Measurements from ENCODE around the gene C11orf86. TPM values are rescaled to one million over a fixed set of nuclear protein-coding genes. Genes with fewer than 3 reads are reported as not detected.

C11orf86 gene
- total RNA-seq, 1 experiment from 2014 or later = 0.25 TPM

DNA sequence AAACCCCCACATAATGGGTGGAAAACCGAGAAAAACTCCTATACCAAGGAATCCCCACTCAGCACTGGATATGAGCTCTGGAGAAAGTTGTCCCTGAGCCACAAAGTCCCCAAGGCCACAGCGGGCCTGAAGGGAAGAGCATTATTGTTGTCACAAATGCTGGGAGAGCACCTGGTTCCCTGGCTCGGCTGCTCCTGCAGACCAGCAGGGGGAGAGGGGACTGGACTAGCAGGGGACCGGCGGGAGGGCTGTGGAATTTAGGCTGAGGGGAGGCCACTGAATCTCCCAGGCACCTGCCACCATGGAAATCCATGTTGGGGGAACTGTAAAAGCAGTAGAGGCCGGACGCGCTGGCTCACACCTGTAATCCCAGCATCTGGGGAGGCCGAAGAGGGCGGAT lies 24.0 kb upstream of the C11orf86 start:
- TF ChIP-seq, protein P1, sequence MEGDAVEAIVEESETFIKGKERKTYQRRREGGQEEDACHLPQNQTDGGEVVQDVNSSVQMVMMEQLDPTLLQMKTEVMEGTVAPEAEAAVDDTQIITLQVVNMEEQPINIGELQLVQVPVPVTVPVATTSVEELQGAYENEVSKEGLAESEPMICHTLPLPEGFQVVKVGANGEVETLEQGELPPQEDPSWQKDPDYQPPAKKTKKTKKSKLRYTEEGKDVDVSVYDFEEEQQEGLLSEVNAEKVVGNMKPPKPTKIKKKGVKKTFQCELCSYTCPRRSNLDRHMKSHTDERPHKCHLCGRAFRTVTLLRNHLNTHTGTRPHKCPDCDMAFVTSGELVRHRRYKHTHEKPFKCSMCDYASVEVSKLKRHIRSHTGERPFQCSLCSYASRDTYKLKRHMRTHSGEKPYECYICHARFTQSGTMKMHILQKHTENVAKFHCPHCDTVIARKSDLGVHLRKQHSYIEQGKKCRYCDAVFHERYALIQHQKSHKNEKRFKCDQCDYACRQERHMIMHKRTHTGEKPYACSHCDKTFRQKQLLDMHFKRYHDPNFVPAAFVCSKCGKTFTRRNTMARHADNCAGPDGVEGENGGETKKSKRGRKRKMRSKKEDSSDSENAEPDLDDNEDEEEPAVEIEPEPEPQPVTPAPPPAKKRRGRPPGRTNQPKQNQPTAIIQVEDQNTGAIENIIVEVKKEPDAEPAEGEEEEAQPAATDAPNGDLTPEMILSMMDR (IDR thresholded peaks at IDR 0.05 in 2 of 3, conservative IDR thresholded peaks at IDR 0.05 in 1 of 3; ENCODE audit: borderline replicate concordance in 1 of 3, insufficient read depth in 1 of 3, low read depth in 2 of 3, low read length in 2 of 3) = peak in 2 of 3 experiments; percentile 20 to 28; a peak in 1 of 6 replicates
- TF ChIP-seq, protein P2, sequence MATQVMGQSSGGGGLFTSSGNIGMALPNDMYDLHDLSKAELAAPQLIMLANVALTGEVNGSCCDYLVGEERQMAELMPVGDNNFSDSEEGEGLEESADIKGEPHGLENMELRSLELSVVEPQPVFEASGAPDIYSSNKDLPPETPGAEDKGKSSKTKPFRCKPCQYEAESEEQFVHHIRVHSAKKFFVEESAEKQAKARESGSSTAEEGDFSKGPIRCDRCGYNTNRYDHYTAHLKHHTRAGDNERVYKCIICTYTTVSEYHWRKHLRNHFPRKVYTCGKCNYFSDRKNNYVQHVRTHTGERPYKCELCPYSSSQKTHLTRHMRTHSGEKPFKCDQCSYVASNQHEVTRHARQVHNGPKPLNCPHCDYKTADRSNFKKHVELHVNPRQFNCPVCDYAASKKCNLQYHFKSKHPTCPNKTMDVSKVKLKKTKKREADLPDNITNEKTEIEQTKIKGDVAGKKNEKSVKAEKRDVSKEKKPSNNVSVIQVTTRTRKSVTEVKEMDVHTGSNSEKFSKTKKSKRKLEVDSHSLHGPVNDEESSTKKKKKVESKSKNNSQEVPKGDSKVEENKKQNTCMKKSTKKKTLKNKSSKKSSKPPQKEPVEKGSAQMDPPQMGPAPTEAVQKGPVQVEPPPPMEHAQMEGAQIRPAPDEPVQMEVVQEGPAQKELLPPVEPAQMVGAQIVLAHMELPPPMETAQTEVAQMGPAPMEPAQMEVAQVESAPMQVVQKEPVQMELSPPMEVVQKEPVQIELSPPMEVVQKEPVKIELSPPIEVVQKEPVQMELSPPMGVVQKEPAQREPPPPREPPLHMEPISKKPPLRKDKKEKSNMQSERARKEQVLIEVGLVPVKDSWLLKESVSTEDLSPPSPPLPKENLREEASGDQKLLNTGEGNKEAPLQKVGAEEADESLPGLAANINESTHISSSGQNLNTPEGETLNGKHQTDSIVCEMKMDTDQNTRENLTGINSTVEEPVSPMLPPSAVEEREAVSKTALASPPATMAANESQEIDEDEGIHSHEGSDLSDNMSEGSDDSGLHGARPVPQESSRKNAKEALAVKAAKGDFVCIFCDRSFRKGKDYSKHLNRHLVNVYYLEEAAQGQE (IDR thresholded peaks at IDR 0.05; ENCODE audit: low read depth) = no peak
- no peak for TF ChIP-seq SIN3A (IDR thresholded peaks at IDR 0.05; ENCODE audit: low read depth)
- no peaks in the 10 kb centered on the region for H3K9me3 ChIP-seq (ENCODE audit: control insufficient read depth in 1 of 2, insufficient read depth in 1 of 2, low read depth in 1 of 2, low read length in 2 of 2)
- peak overlapping the region; percentile 73; the same call in 1 of the 2 replicates for H3K27ac ChIP-seq (ENCODE audit: low read depth, low read length)
- DNase-seq (ENCODE audit: low read depth, low spot score) (no peak), ATAC-seq (no peak)
- BruUV-seq (replicated peaks) = no TSS peak
- ChIA-PET POLR2A (no interaction called here), RAD21 (ENCODE audit: low non-redundant PET in 1 of 2, low total read pairs in 2 of 2, uncharacterized antibody in 2 of 2, unreplicated experiment in 2 of 2) (interaction anchor here in 1 of 2 experiments (0.6 kb wide), 1 partner anchor 152 kb away, joined by 3 read pairs; no protein-coding TSS in a partner anchor), CTCF (interaction anchor here (0.7 to 1.0 kb wide), 2 partner anchors 68 to 99 kb away, joined by 3 to 5 read pairs; no protein-coding TSS in a partner anchor)
- no peak overlapping the region for H3K4me3 ChIP-seq (replicated peaks in 1 of 2; ENCODE audit: low read depth in 1 of 2, low read length in 2 of 2)
- H2AFZ ChIP-seq (ENCODE audit: low read depth, low read length, poor library complexity, severe bottlenecking) = no peak overlapping the region
- no peak overlapping the region for H3K9ac ChIP-seq (ENCODE audit: low read length)
- H3K4me2 ChIP-seq (ENCODE audit: low read length) = no peak overlapping the region
- no peaks in the 10 kb centered on the region for H4K20me1 ChIP-seq (ENCODE audit: insufficient read depth)
- H3K9me2 ChIP-seq (ENCODE audit: insufficient read depth) = no peaks in the 10 kb centered on the region
- intact Hi-C loops (cut with micrococcal nuclease) = loop anchor here (10.0 kb wide), 1 partner anchor 66 kb away; no protein-coding TSS in a partner anchor
- no peaks in the 10 kb centered on the region for H3K79me2 ChIP-seq (ENCODE audit: insufficient read depth, low read length)
- no peaks in the 10 kb centered on the region for H3K36me3 ChIP-seq (ENCODE audit: control insufficient read depth in 1 of 2, insufficient read depth in 2 of 2, low read length in 2 of 2)
- no peaks in the 10 kb centered on the region for H3K27me3 ChIP-seq (ENCODE audit: insufficient read depth, low read length)
- peaks cover 32 to 33% of the 10 kb centered on the region in 2 experiments for H3K4me1 ChIP-seq (ENCODE audit: control insufficient read depth in 1 of 2, insufficient read depth in 2 of 2, low read length in 2 of 2)
